Measurements from ENCODE around the gene SCN3B.

Gene SCN3B

DNA sequence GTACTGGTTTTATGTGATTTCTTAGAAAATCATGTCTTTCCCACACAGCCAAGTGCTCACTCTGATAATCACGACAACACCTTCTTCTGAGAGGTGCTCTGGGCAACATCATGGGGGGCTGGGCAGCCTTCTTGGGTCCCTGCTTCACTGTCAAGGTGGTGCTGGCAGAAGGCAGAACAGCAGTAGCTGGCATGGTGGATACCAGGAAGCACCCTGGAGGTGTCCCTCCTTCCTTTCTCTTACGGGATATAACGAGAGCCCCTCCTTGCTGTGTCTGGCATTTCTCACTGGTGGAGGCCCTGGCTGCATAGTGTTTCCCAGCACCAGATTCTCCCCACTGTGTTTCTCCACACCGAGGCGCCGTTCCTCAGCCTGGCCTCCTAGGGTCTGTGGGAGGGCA lies 60.9 kb downstream of the SCN3B start:
- TF ChIP-seq POLR2AphosphoS5 (IDR thresholded peaks at IDR 0.05; ENCODE audit: low read depth, low read length), result no peak
- TF ChIP-seq SIN3A (IDR thresholded peaks at IDR 0.05; ENCODE audit: borderline replicate concordance, insufficient read depth, low read length), result no peak
- TF ChIP-seq TAF1 (IDR thresholded peaks at IDR 0.05; ENCODE audit: borderline replicate concordance, insufficient read depth, low read length), result no peak
- TF ChIP-seq FOXP2 (optimal IDR thresholded peaks at IDR 0.05; ENCODE audit: borderline replicate concordance, extremely low read depth, extremely low read length, insufficient read depth), result no peak
- TF ChIP-seq, protein P1, sequence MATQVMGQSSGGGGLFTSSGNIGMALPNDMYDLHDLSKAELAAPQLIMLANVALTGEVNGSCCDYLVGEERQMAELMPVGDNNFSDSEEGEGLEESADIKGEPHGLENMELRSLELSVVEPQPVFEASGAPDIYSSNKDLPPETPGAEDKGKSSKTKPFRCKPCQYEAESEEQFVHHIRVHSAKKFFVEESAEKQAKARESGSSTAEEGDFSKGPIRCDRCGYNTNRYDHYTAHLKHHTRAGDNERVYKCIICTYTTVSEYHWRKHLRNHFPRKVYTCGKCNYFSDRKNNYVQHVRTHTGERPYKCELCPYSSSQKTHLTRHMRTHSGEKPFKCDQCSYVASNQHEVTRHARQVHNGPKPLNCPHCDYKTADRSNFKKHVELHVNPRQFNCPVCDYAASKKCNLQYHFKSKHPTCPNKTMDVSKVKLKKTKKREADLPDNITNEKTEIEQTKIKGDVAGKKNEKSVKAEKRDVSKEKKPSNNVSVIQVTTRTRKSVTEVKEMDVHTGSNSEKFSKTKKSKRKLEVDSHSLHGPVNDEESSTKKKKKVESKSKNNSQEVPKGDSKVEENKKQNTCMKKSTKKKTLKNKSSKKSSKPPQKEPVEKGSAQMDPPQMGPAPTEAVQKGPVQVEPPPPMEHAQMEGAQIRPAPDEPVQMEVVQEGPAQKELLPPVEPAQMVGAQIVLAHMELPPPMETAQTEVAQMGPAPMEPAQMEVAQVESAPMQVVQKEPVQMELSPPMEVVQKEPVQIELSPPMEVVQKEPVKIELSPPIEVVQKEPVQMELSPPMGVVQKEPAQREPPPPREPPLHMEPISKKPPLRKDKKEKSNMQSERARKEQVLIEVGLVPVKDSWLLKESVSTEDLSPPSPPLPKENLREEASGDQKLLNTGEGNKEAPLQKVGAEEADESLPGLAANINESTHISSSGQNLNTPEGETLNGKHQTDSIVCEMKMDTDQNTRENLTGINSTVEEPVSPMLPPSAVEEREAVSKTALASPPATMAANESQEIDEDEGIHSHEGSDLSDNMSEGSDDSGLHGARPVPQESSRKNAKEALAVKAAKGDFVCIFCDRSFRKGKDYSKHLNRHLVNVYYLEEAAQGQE (IDR thresholded peaks at IDR 0.05; ENCODE audit: insufficient read depth in 1 of 2, low read depth in 2 of 2, low read length in 2 of 2), result no peak

DNA sequence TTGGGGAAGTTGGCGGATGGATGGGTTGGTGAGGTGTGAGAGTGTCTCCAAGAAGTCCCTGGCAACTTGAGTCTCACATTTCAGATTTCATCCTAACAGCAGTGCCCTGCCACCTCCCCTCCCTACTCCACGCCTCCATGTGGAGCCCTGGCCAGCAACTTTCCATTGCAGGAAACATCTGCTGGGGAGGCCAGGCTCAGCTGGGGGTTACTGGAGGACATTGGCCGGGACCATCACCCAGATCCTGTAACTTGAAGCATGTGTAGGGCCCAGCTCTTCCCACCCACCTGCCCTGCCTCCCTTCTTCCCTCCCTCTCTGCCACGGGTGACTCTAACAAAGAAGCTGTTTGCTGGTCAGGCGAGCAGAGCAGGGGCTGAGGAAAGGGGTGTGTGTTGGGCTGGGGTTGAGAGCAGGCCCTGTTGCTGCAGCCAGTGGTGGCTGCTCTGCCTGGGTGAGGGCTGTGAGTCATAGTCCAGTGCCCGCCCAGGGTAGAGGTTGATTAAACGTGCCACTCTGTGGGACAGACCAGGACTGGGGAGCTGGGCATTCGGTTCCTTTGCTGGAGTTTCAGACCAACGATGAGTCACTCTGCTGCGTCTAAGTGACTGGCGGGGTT lies 64.0 kb downstream of the SCN3B start:
- TF ChIP-seq SIN3A (IDR thresholded peaks at IDR 0.05; ENCODE audit: borderline replicate concordance, insufficient read depth, low read length) (no peak), FOXP2 (optimal IDR thresholded peaks at IDR 0.05; ENCODE audit: borderline replicate concordance, extremely low read depth, extremely low read length, insufficient read depth) (no peak), TAF1 (IDR thresholded peaks at IDR 0.05; ENCODE audit: borderline replicate concordance, insufficient read depth, low read length) (no peak), POLR2AphosphoS5 (IDR thresholded peaks at IDR 0.05; ENCODE audit: low read depth, low read length) (no peak)
- TF ChIP-seq, protein P1 (IDR thresholded peaks at IDR 0.05; ENCODE audit: insufficient read depth in 1 of 2, low read depth in 2 of 2, low read length in 2 of 2), result no peak

DNA sequence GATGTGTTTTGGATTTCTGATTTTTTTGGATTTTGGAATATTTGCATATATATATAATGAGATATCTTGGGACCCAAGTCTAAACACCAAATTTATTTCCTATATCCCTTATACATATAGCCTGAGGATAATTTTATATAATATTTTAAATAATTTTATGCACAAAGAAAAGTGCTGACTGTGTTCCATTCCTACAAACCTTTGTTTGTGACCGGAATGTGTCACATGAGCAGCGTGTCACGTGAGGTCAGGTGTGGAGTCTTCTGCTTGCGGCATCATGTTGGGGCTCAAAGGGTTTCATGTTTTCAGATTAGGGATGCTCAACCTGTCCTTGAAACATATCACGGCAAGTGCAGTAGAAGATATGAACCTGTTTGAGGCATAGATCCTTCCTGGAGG lies 65.6 kb downstream of the SCN3B start:
- TF ChIP-seq POLR2AphosphoS5 (IDR thresholded peaks at IDR 0.05; ENCODE audit: low read depth, low read length) (no peak), SIN3A (IDR thresholded peaks at IDR 0.05; ENCODE audit: borderline replicate concordance, insufficient read depth, low read length) (no peak), TAF1 (IDR thresholded peaks at IDR 0.05; ENCODE audit: borderline replicate concordance, insufficient read depth, low read length) (no peak), FOXP2 (optimal IDR thresholded peaks at IDR 0.05; ENCODE audit: borderline replicate concordance, extremely low read depth, extremely low read length, insufficient read depth) (no peak)
- TF ChIP-seq, protein P1 (IDR thresholded peaks at IDR 0.05; ENCODE audit: insufficient read depth in 1 of 2, low read depth in 2 of 2, low read length in 2 of 2), result no peak

DNA sequence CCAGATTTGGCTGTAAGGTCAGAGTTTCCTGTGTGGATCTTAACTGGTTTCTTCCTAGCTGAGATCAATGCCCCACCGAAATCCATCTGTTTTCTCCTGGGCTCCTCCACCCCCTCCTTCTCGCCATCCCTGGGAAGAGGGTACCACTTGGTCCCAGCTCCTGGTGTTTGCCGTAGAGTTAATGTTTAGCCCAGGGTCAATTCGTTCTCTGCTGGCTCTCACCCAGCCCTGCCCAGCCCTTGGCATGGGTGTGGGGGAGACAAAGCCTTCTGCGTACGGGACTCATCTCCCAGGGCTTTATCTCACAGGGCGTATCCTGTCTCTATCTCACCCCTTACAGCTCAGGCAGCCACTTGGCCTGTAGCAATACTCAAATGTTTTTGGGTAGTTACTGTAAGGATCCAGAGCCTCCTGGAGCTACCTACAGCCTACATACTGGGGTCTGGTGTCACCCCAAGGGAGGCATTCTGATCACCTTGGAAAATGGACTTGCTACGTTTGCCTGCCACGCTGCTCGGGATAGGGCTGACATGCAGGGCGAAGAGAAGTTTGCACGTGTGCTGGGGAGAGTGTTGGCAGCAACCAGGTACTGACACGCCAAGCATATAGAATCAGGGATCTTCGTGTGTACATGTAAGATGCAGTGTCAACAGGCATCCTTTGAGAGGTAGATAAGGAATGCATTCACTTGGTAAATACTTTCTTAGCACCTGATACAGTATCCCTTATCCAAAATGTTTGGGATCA lies 66.1 kb downstream of the SCN3B start:
- TF ChIP-seq FOXP2 (optimal IDR thresholded peaks at IDR 0.05; ENCODE audit: borderline replicate concordance, extremely low read depth, extremely low read length, insufficient read depth) (no peak), SIN3A (IDR thresholded peaks at IDR 0.05; ENCODE audit: borderline replicate concordance, insufficient read depth, low read length) (no peak), TAF1 (IDR thresholded peaks at IDR 0.05; ENCODE audit: borderline replicate concordance, insufficient read depth, low read length) (no peak), POLR2AphosphoS5 (IDR thresholded peaks at IDR 0.05; ENCODE audit: low read depth, low read length) (no peak)
- TF ChIP-seq, protein P1 (IDR thresholded peaks at IDR 0.05; ENCODE audit: insufficient read depth in 1 of 2, low read depth in 2 of 2, low read length in 2 of 2), result no peak
